Stimulated activated CD8-positive, alpha-beta memory T cell treated with anti-CD3 and anti-CD28 coated beads, Interleukin-4, amount 100 ng/mL, for 48 hours (primary cell): ENCODE measurements around the gene RUSC1.
"Not testable (repeated sequence)": the region's sequence is repeated elsewhere in the genome, so short reads cannot be mapped to it uniquely, and the experiment has no call there.

Experiments
- DNase-seq: peaks from one replicate; pipeline ENCODE4 v3.0.0-alpha.2; 2020

Gene RUSC1, protein sequence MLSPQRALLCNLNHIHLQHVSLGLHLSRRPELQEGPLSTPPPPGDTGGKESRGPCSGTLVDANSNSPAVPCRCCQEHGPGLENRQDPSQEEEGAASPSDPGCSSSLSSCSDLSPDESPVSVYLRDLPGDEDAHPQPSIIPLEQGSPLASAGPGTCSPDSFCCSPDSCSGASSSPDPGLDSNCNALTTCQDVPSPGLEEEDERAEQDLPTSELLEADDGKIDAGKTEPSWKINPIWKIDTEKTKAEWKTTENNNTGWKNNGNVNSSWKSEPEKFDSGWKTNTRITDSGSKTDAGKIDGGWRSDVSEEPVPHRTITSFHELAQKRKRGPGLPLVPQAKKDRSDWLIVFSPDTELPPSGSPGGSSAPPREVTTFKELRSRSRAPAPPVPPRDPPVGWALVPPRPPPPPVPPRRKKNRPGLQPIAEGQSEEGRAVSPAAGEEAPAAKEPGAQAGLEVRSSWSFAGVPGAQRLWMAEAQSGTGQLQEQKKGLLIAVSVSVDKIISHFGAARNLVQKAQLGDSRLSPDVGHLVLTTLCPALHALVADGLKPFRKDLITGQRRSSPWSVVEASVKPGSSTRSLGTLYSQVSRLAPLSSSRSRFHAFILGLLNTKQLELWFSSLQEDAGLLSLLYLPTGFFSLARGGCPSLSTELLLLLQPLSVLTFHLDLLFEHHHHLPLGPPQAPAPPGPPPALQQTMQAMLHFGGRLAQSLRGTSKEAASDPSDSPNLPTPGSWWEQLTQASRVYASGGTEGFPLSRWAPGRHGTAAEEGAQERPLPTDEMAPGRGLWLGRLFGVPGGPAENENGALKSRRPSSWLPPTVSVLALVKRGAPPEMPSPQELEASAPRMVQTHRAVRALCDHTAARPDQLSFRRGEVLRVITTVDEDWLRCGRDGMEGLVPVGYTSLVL

DNA sequence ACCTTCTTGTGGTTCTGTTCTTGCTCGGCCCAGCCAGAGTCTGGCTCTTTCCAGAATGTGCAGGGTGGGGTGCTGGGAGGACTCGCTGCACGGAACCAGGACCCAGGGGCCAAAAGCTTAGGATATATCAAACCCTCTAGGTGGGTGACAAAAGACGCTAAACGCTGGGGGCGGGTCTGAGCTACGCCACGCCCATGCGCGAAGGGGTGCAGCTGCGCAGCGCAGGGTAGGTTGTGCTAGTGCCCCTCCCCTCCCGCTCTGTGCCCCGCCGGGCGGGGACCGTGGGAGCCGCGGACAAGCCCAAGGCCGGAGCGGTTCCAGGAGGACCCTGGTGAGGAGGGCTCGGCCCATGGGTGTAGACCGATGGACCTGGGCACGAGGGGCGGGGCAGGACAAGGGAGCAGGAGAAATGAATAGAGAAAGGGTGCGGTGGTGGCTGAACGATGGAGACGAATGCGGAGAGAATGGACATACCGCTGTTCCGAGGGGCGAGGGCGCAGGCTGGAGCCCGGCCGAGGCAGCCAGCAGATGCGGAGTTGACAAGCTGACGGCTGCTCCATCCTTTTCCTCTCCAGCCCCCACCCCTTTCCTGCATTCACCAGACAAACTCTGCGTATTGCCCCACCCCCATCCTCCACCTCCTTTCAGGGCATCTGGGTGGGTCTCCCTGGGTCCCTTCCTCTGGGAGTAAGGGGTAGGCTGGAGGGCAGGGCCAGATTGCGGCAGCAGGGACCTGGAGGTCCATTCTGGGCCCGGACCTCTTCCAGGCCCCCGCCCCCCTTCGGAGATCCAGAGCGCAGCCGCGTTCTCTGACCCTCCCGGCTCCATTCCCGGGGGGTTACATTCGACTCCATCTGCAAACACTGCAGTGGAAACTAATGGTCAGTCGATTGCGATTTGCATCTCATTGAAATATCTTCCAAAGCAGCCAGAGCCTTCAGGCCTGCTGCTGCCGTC is at the start of gene RUSC1:
RUSC1 (plus strand) TSS at position 234 of the 957 bp plus-strand sequence. CDS start 880 bp downstream, outside the sequence.
- peak; percentile 87 for DNase-seq

- DNase-seq, result peak; percentile 80
Observed at GRCh38 chr1:155272466-155273342, 48.0 kb upstream of the RUSC1 start.

- DNase-seq, result peak; percentile 98
Observed at GRCh38 chr1:155273343-155274245, 47.1 kb upstream of the RUSC1 start, which contains the start of gene CLK2. TSS of gene CLK2 (minus strand) at chr1:155273504. CDS start at chr1:155270977, 2,527 bp downstream.

GRCh38 chr1:155277070-155277901 is 43.4 kb upstream of the RUSC1 start, which contains the start of gene HCN3:
TSS of gene HCN3 (plus strand) at chr1:155277463. CDS start at chr1:155277591, 128 bp downstream.
- peak; percentile 99 for DNase-seq

DNA sequence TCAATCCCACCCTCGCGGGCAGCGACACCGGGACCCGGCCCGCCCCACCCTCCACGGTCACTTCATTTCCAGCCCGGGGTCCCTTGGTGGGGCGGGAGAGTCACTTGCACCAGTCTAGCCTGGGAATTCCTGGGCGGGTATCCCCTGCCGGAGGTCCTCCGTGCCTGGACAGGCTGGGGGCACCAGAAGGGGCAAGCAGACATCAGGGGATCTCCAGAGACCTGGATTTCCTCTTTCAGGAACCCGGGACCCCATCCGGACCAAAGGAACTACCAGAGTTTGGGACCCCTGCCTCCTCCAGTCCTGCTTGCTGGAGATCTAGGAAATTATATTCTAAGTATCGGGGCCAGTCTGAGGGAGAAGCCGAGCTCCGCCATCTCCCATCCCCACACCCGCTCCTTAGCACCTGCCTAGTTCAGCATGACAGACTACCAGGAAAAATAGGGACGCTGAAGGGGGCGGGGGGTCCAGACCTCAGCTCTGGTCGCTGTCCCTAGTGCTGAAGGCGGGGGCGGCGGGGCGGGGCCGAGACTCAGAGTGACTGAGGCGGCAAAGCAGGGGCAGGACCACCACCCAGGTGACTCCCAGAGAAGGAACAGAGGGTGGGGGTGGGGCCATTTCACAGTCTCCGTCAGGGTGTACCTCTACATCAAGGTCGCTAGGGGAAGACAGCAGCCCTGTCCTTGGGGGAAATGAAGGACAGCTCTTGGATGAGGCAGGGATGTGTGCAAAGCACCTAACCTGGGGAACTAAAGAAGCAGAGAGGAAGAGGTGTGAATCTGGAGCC is 42.6 kb upstream of the RUSC1 start:
- DNase-seq, result peak; percentile 89

GRCh38 chr1:155278689-155279160 is 42.0 kb upstream of the RUSC1 start:
- no peak for DNase-seq

GRCh38 chr1:155279268-155279667 is 41.4 kb upstream of the RUSC1 start:
- DNase-seq, result no peak

- DNase-seq, result no peak
Observed at GRCh38 chr1:155282488-155283091, 38.1 kb upstream of the RUSC1 start.

GRCh38 chr1:155284476-155284875 is 36.2 kb upstream of the RUSC1 start:
- no peak for DNase-seq

GRCh38 chr1:155285063-155285462 is 35.6 kb upstream of the RUSC1 start:
- DNase-seq, result no peak

- no peak for DNase-seq
Observed at GRCh38 chr1:155285631-155286044, 35.1 kb upstream of the RUSC1 start.

DNA sequence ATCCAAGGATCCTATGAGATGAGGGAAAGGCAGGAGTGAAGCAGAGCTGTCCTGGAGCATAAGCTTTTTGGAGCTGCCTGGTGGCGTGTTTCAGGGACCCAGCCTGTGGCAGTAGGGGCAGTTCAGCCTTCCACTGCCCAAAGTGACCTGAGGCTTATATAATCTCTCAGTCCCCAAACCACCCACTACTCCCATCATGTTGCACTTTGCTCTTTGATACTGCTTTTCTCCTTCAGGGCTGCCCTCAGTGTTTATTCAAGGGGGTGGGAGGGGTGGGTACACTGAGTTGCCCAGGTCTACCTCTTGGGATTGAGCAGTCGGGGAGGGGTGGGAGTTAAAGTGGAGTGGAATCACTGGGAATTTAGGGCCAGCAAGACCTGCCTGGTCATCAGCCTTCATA is 34.1 kb upstream of the RUSC1 start:
- no peak for DNase-seq

- DNase-seq, result no peak
Observed at GRCh38 chr1:155287987-155288543, 32.6 kb upstream of the RUSC1 start.

DNA sequence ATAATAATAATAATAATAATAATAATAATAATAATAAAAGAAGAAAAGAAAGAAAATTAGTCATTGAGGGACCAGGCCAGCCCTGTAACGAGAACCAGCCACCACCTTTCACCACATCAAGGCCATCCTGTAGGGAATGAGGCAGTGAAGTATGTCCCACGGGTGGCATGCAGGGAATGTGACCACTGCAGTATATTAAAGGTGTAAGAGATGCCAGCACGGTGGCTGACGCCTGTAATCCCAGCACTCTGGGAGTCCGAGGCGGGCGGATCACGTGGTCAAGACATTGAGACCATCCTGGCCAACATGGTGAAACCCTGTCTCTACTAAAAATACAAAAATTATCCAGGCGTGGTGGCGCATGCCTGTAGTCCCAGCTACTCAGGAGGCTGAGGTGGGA is 29.7 kb upstream of the RUSC1 start:
- DNase-seq, result not testable (repeated sequence)

DNA sequence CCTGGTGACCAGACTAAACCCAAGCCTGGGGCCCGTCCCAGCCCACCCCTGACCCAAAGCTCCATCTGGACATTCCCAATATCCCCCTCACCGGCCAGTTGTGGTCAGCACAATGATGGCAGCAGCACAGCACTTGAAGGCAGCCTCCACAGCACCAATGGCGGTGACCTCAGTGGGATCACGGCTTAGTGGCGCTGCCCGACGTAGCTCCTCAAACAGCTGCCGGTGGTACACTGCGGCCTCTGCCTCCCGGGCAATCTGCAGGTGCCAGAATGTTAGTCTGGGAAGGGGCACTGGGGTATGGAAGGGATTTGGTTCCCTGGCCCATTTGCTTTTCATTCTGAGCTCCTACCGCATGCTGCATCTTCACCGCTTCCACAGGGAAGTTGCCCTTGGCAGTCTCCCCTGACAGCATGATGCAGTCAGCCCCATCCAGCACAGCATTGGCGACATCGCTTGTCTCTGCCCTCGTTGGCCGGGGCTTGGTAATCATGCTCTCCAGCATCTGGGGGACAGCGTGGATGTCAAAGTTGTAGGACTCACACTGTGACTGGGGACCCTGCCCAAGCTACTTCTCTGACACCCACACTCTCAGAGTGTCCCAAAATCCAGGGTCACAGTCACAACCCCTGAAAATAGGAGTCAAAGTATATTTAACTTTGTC is 27.5 kb upstream of the RUSC1 start:
- no peak for DNase-seq

DNA sequence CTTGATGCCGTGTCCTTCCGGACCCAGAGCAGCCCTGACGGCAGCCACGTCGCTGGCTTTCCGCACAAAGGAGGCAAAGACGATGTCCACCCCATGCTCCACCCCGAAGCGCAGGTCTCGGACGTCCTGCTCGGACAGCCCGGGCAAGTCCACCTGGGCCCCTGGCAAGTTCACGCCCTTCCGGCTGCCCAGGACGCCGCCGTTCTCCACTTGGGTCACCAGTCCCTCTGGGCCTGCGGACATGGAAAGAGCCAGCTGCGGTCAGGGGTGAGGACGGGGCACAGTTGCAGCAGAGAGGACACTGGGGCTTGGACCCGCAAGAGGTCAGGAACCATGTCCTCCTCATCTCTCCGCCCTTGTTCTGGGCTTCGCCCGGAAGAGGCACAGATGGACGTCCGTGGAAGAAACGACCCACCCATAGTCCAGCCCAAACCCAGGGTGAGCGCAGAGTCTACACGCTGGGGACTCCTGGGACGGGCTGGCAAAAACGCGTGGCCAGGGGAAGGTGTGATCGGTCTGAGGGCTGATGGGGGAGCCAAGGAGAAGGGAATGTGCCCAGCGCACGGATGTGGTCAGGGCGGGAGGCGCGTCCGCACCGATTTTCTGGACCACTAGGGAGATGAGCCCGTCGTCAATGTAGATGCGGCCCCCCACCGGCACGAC is 26.0 kb upstream of the RUSC1 start:
- DNase-seq, result no peak
